HepG2 (cell line): ENCODE data around the gene GNAS-AS1. TPM values are rescaled to one million over a fixed set of nuclear protein-coding genes. Genes with fewer than 3 reads are reported as not detected.
A peak's percentile ranks its signal among the peaks of the same experiment; 100 is the strongest.

Source experiments
- CEBPB ChIP-seq: IDR thresholded peaks from 2 replicates; pipeline ENCODE4 v1.6.1; 2011; ENCODE audit warnings: low read depth, low read length, improper control_type of control experiment, borderline replicate concordance
- GTF3A ChIP-seq: sonication (generic); formaldehyde crosslinking; conservative IDR thresholded peaks from 2 replicates; pipeline ENCODE4 v1.4.0; 2020; ENCODE audit warnings: mild to moderate bottlenecking, missing genetic modification reagents
- NCOA5 ChIP-seq: sonication (generic); formaldehyde crosslinking; IDR thresholded peaks from 2 replicates; pipeline ENCODE4 v1.4.0; 2020; ENCODE audit warnings: missing genetic modification reagents
- ZNF567 ChIP-seq: sonication (generic); formaldehyde crosslinking; IDR thresholded peaks from 2 replicates; pipeline ENCODE4 v1.8.1; 2023; ENCODE audit warnings: mild to moderate bottlenecking, missing genetic modification reagents, borderline replicate concordance
- ZNF720 ChIP-seq: sonication (generic); formaldehyde crosslinking; IDR thresholded peaks from 2 replicates; pipeline ENCODE4 v1.4.0; 2020; ENCODE audit warnings: missing genetic modification reagents
- polyA plus RNA-seq, 8 experiments: library from polyadenylated mRNA; depleted of rRNA in 3 of 8; stranded (reverse) in 7 of 8; unstranded in 1 of 8; fragments of >200 nt; fragmentation: Illumina TruSeq in 4 of 8; extraction: Trizol in 4 of 8; gene quantifications; 2 replicates each; pipeline versions ENCODE4 v1.2.1 to v1.2.3, GENCODE V29; 2011 to 2016; ENCODE audit warnings: low read depth in 4 of 8, missing spikeins in 1 of 8, mixed read lengths in 1 of 8; ENCODE audit not compliant: insufficient read depth in 1 of 8
- total RNA-seq, 5 experiments: library from RNA; depleted of rRNA; stranded (reverse); fragments of >200 nt; fragmentation: Illumina TruSeq; extraction: Trizol; gene quantifications; 2 replicates each; pipeline ENCODE4 v1.2.3, GENCODE V29; 2016; ENCODE audit warnings: low read depth in 1 of 5
- TF ChIP-seq, protein P1 (sequence below): sonication (generic); formaldehyde crosslinking; IDR thresholded peaks from 2 replicates; pipeline ENCODE4 v1.8.1; 2022; ENCODE audit warnings: low read depth, mild to moderate bottlenecking, missing genetic modification reagents
- TF ChIP-seq, protein P2 (sequence below): sonication (generic); formaldehyde crosslinking; IDR thresholded peaks from 2 replicates; pipeline ENCODE4 v1.5.0; 2020; ENCODE audit warnings: mild to moderate bottlenecking, missing genetic modification reagents
- TF ChIP-seq, protein P3 (sequence below): sonication (generic); formaldehyde crosslinking; IDR thresholded peaks from 2 replicates; pipeline ENCODE4 v1.5.0; 2020; ENCODE audit warnings: mild to moderate bottlenecking, missing genetic modification reagents, moderate library complexity
- TF ChIP-seq, protein P4 (sequence below): sonication (generic); formaldehyde crosslinking; IDR thresholded peaks from 2 replicates; pipeline ENCODE4 v1.9.0; 2021; ENCODE audit warnings: missing genetic modification reagents, borderline replicate concordance
- TF ChIP-seq, protein P5 (sequence below): sonication (generic); formaldehyde crosslinking; IDR thresholded peaks from 2 replicates; pipeline ENCODE4 v1.8.0; 2022; ENCODE audit warnings: missing genetic modification reagents, mild to moderate bottlenecking, inconsistent platforms, borderline replicate concordance

GNAS-AS1 gene
- total and polyA plus RNA-seq, 2 of the 13 experiments (the other 11 are each of a cell fraction or from before 2014, with no cell fraction given) = not detected

DNA sequence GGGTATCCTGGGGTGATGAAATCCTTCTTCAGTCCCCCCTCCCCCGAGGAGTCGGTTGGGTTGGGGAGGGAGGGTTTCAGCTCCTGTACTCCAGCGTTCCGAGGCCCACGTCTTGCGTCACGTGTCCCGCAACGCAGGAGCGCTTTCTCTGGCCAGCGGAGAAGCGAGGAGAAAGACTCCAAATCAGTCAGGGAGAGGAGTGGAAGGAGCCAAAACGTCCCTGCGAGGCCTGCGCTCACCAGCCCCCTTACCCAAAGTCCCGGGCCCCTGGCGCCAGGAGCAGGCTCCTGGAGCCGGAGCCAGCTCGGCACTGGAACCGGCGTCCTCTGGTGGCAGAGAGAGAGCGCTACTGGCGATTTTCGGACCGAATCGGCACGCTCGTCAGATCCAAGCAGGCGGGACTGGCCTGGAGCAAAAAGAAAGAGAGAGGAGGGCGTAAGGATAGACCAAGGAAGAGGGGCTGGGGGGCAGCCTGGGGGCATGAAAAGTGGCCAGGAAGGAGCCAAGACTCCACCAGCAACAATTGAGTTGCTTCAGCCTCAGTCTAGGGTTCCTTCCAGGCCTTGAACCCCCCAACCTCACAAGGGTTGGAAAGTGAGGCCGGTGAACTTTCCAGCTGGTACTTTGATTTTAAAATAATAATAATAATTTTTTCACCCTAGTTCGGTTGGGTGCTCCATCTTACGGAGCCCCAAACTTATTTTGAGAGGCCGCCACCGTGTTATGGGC is 2.0 kb upstream of the GNAS-AS1 start, which contains the start of gene GNAS (continued):
- TF ChIP-seq, protein P1, sequence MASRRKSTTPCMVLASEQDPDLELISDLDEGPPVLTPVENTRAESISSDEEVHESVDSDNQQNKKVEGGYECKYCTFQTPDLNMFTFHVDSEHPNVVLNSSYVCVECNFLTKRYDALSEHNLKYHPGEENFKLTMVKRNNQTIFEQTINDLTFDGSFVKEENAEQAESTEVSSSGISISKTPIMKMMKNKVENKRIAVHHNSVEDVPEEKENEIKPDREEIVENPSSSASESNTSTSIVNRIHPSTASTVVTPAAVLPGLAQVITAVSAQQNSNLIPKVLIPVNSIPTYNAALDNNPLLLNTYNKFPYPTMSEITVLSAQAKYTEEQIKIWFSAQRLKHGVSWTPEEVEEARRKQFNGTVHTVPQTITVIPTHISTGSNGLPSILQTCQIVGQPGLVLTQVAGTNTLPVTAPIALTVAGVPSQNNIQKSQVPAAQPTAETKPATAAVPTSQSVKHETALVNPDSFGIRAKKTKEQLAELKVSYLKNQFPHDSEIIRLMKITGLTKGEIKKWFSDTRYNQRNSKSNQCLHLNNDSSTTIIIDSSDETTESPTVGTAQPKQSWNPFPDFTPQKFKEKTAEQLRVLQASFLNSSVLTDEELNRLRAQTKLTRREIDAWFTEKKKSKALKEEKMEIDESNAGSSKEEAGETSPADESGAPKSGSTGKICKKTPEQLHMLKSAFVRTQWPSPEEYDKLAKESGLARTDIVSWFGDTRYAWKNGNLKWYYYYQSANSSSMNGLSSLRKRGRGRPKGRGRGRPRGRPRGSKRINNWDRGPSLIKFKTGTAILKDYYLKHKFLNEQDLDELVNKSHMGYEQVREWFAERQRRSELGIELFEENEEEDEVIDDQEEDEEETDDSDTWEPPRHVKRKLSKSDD (CRISPR knock-in tag) = no peak
- TF ChIP-seq, protein P2, sequence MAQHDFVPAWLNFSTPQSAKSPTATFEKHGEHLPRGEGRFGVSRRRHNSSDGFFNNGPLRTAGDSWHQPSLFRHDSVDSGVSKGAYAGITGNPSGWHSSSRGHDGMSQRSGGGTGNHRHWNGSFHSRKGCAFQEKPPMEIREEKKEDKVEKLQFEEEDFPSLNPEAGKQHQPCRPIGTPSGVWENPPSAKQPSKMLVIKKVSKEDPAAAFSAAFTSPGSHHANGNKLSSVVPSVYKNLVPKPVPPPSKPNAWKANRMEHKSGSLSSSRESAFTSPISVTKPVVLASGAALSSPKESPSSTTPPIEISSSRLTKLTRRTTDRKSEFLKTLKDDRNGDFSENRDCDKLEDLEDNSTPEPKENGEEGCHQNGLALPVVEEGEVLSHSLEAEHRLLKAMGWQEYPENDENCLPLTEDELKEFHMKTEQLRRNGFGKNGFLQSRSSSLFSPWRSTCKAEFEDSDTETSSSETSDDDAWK = no peak
- TF ChIP-seq, protein P3, sequence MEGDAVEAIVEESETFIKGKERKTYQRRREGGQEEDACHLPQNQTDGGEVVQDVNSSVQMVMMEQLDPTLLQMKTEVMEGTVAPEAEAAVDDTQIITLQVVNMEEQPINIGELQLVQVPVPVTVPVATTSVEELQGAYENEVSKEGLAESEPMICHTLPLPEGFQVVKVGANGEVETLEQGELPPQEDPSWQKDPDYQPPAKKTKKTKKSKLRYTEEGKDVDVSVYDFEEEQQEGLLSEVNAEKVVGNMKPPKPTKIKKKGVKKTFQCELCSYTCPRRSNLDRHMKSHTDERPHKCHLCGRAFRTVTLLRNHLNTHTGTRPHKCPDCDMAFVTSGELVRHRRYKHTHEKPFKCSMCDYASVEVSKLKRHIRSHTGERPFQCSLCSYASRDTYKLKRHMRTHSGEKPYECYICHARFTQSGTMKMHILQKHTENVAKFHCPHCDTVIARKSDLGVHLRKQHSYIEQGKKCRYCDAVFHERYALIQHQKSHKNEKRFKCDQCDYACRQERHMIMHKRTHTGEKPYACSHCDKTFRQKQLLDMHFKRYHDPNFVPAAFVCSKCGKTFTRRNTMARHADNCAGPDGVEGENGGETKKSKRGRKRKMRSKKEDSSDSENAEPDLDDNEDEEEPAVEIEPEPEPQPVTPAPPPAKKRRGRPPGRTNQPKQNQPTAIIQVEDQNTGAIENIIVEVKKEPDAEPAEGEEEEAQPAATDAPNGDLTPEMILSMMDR (CRISPR knock-in tag) = peak; percentile 75
- TF ChIP-seq NCOA5 (CRISPR knock-in tag) = no peak
- no peak for TF ChIP-seq GTF3A (CRISPR knock-in tag)
- TF ChIP-seq, protein P4, sequence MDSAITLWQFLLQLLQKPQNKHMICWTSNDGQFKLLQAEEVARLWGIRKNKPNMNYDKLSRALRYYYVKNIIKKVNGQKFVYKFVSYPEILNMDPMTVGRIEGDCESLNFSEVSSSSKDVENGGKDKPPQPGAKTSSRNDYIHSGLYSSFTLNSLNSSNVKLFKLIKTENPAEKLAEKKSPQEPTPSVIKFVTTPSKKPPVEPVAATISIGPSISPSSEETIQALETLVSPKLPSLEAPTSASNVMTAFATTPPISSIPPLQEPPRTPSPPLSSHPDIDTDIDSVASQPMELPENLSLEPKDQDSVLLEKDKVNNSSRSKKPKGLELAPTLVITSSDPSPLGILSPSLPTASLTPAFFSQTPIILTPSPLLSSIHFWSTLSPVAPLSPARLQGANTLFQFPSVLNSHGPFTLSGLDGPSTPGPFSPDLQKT = no peak
- no peak for TF ChIP-seq ZNF567 (CRISPR knock-in tag)
- TF ChIP-seq, protein P5, sequence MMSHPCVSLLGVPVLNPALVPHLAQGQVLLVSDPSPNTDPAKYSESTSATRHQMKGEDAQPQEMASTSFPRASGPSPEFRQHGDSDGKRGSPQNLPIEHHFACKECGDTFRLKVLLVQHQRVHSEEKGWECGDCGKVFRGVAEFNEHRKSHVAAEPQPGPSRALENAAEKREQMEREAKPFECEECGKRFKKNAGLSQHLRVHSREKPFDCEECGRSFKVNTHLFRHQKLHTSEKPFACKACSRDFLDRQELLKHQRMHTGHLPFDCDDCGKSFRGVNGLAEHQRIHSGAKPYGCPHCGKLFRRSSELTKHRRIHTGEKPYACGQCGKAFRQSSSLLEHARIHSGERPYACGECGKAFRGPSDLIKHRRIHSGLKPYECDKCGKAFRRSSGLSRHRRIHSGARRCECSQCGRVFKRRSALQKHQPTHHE (CRISPR knock-in tag) = no peak
- TF ChIP-seq CEBPB = 0 out of 2 replicates have a peak, but pooled peaks have one; percentile 14
- TF ChIP-seq ZNF720 (CRISPR knock-in tag) = no peak
